Muscle of arm (tissue), 12 donors: ENCODE results near the gene CXCR3. TPM values are rescaled to one million over a fixed set of nuclear protein-coding genes. Genes with fewer than 3 reads are reported as not detected.
"Not testable (repeated sequence)": the region's sequence is repeated elsewhere in the genome, so short reads cannot be mapped to it uniquely, and the experiment has no call there.

Experiments used
- DNase-seq: peaks from one replicate; pipeline ENCODE4 v3.0.0-alpha.2; 2013
- polyA plus RNA-seq, 12 donors: library from polyadenylated mRNA; unstranded; fragments of 120-200 nt; gene quantifications; one replicate each; pipeline ENCODE4 v1.2.1, GENCODE V29; 2013; ENCODE audit not compliant: insufficient read length in 12 of 12

CXCR3 gene
- polyA plus RNA-seq, 12 donors = 0.10 to 0.74 (median 0.15) TPM; not detected in 6

GRCh38 chrX:71611736-71612135 is 6.6 kb downstream of the CXCR3 start:
- DNase-seq = not testable (repeated sequence)

GRCh38 chrX:71609095-71609750 is 9.1 kb downstream of the CXCR3 start:
- DNase-seq = no peak

DNA sequence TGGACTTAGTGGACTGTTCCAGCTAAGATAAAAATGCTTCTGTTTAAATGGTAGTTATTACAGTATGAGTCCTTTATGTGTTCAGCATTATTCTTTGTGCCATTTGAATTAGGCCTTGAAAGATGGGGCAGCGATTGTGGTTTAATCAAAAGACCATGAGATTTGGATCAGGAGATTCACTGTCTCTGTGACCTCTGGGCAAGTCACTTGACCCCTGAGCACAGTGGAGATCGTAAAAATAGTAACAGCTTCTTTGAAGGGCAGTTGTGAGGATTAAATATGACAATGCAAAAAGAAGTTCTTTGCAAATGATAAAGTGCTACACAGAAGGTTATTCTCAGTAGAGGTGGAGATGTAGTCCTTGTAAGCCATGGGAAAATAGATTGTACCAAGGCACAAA is 10.8 kb downstream of the CXCR3 start:
- DNase-seq = no peak

GRCh38 chrX:71606536-71607216 is 11.6 kb downstream of the CXCR3 start:
- DNase-seq = no peak

GRCh38 chrX:71604796-71605568 is 13.3 kb downstream of the CXCR3 start:
- DNase-seq = no peak

GRCh38 chrX:71604141-71604540 is 14.2 kb downstream of the CXCR3 start:
- DNase-seq = no peak

- no peak for DNase-seq
These were observed 14.7 kb downstream of the CXCR3 start for GRCh38 chrX:71603618-71604017.

- no peak for DNase-seq
These were observed 18.3 kb downstream of the CXCR3 start for GRCh38 chrX:71599965-71600364.

GRCh38 chrX:71593210-71593609 is 25.1 kb downstream of the CXCR3 start:
- not testable (repeated sequence) for DNase-seq

DNA sequence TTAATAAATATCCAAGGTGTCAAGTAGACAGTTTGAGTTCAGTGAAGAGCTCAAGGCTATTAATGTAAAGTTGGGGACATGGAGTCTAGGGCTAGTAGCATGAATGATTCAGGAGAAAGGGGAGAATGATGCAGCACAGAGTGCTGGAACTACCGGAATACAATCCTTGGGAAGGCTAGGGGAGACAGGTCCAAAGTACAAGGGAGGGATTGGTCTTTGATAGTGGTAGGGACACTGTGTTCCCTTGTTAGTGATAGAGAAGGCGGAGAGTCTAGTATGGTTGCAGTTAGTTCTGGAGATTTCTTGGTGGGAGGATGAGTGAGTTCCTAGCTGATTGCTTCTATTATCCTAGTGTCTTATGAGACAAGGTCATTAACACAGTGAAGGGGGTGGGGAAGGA is 31.4 kb downstream of the CXCR3 start:
- DNase-seq = no peak

DNA sequence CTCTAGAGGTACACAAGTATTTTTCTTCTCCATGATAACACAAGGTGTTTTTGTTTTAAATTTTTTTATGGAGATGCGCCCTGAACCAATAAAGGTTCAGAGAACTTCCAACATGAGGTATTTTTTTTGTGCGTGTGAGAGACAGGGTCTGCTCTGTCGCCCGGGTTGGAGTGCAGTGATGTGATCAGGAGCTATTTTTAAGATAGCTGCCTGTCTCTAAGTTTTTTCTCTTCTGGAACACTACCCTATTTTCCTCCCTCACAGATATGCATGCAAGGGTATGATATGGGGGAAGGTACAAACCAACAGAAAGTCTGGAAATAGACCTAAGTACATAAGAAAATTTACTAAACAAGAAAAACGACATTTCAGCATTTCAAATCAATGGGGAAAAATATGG is 37.1 kb downstream of the CXCR3 start:
- no peak for DNase-seq

- no peak for DNase-seq
These were observed 38.3 kb downstream of the CXCR3 start for GRCh38 chrX:71579990-71580380.

DNA sequence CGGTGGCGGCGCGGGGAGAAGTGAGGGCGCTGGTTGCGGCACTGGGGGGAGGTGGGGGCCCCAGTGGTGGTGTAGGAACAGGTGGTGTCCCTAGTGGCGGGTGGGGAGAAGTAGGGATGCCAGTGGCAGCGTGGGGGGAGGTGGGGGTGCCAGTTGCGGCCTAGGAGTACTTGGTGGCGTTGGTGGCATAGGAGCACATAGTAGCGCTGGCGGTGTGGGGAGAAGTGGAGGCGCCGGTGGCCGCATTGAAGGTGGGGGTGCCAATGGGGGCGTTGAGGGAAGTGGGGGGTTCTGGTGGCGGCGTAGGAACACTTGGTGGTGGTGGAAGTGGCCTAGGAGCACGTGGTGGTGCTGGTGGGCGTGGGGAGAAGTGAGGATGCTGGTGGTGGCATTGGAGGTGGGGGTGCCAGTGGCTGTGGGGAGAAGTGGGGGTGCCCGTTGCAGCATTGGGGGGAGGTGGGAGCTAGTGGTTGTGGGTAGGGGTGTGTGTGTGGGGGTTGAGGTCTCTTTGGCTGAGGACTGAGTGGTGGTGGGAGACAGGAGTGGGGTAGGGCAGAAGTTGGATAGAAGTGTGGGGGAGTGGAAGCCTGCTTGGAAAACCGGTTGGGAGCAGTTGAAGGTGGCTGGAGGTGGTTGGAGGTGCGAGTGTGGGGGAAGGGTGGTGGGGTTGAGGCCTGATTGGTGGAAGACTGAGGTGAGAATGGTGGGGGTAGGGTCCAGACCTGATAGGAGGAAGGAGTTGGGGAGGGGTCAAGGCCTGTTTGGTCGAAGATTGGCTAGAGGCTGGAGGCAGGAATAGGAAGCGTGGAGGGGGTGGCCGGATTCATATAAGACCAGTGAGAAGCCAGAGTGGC is 38.9 kb downstream of the CXCR3 start:
- no peak for DNase-seq

GRCh38 chrX:71578253-71579135 is 39.8 kb downstream of the CXCR3 start, which contains the start of gene GCNA:
Gene GCNA, plus strand, starts transcription at chrX:71578437. Its CDS starts 2,385 bp downstream, at chrX:71580822.
- no peak for DNase-seq

DNA sequence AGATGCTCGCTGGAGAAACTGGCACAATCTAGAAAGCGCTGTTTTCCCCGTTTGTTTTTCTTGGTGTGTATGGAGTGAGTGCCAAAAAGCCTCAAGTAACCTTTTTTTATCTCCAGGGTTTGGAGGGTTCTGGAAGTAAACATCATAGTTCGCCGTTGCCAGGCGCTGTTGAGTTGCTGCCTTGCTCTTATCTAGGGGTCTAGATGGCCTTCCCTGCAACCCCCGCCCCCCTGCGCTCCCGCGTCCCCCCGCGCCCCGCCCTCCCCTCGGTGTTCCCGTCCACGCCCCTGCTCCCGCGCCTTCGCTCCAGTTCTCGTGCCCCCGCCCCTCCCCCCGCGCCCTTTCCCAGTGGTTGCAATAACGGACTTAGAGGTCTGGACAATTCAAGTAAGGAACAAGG is 40.6 kb downstream of the CXCR3 start:
- no peak for DNase-seq

DNA sequence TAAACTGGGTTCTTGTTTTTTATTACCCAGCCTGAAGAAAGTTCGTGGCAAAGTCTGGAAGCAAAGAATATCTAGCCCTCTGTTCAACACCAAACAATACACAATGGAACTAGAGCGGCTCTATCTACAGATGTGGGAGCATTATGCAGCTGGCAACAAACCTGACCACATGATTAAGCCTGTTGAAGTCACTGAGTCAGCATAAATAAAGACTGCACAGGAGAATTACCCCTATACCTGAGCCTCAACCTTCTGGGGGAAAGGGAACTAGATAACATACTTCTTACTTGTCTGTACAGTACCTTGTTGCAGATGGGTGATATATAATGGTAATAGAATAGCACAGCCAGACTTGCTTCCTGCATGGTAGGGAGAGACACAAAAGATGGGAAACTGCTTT is 44.7 kb downstream of the CXCR3 start:
- DNase-seq = no peak

GRCh38 chrX:71571390-71571789 is 46.9 kb downstream of the CXCR3 start:
- not testable (repeated sequence) for DNase-seq
